NCI-H187 (cell line): Measurements from ENCODE around the gene TUBB.
"Not testable (repeated sequence)": the region's sequence is repeated elsewhere in the genome, so short reads cannot be mapped to it uniquely, and the experiment has no call there.

Experiments used
- DNase-seq, 2 experiments: peaks; one replicate each; lab custom pipeline; 2025; lab: John Stamatoyannopoulos, UW

TUBB gene

DNA sequence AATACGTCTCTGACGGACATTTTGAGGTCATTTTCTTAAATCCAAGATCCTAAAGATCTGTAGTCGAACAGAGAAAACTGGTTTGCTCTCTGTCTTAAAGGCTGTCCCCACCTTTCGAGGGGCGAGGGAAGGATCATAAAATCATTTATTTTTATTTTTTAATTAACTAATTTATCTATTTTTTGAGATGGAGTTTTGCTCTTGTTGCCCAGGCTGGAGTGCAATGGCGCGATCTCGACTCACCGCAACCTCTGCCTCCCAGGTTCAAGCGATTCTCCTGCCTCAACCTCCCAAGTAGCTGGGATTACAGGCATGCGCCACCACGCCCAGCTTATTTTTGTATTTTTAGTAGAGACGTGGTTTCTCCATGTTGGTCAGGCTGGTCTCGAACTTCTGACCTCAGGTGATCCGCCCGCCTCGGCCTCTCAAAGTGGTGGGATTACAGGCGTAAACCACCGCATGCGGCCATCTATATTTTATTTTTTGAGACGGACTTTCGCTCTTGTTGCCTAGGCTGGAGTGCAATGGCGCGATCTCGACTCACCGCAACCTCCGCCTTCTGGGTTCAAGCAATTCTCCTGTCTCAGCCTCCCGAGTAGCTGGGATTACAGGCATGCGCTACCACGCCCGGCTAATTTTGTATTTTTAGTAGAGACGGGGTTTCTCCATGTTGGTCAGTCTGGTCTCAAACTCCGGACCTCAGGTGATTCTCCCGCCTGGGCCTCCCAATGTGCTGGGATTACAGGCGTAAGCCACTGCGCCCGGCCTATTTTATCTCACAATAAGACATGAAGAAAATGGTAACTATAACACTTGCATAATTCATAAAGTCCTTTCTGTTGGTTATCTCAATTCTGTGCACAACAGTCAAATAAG is 2.1 kb upstream of the TUBB start:
- DNase-seq: not testable (repeated sequence)

DNA sequence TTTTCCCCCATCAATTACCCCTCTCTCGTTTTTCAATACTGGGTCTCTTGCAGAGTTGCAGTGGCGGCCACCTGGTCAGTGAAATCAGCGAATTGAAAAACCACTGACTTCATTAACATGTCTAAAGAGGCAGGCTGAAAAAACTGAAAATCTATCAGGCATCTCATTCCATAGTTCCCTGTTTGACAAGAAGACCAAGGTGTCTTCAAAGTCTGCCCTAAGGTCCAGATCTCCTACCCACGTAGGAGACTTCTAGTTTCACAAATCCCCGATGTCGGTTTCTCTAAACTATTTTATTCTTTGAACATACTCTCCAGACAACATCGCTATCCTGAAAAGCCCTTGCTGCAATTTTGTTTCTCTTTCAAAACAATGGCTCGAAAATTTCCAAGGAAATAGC is 796 bp upstream of the TUBB start:
- no peak for DNase-seq

DNA sequence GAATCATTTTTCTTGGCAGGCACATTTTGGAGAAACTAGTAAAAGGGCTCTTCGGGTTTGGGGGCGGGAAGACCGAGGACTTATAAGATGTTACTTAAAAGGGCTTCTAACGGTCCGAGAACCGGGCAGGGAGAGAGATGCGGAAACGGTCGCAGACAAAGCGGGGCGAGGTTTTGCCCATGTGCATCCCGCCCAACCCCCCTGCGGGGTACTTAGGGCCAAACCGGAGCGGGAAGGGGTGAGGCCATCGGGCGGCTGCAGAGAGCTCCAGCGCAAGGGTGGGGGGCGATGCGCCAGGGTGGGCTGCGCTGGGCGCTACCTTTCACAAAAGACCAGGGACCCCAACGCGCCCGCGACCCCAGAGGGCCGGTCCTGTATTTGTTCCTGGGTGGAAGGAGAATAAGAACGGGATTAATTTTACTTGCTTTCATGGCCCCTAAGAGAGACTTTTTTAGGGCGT is 616 bp downstream of the TUBB start:
- DNase-seq: peak in 1 of 2 experiments; percentile 70

DNA sequence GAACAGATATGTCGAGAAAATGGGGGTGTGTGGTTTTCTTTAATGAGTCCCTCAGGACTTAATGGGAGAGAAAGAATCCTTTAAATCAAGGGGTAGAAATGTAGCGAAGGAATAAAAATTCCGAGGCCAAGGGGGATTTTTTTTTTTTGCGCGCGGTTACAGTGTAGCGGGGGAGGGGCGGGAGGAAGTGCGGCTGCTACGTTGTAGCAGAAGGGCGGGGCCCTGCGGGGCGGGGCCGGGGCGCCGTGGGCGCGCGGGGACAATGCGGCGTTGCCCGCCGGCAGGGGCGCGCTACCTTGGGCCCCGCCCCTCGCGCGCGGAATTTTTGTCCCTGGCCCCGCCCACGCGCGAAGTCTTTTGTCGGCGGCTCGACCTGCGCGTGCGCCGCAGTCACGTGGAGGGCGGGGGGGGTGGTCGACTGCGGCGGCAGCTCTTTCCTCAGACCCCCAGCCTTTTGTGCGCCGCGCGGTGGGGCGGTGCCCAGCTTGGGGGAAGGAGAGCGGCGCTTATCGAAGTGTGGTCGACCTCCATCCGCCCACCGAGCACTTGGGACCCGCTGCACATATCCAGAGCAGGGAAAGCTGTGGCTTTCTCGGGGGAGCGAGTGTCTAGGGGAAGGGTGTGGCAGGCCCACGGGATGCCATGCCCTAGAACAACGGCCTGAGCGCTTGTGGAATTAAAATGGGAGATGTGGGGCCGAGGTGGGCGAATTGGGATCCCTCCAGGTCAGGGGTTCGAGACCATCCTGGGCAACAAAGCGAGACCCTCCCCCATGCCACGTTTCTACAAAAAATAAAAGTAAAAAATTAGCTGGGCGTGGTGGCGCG is 1.3 kb downstream of the TUBB start:
- DNase-seq: peak; percentile 77 to 90

DNA sequence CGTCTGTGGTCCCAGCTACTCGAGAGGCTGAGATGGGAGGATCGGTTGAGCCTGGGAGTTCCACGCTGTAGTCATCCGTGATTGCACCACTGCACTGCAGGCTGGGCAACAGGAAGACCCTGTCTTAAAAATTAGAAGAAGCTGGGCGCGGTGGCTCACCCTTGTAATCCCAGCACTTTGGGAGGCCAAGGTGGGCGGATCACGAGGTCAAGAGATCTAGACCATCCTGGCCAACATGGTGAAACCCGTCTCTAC is 1.8 kb downstream of the TUBB start:
- not testable (repeated sequence) for DNase-seq

DNA sequence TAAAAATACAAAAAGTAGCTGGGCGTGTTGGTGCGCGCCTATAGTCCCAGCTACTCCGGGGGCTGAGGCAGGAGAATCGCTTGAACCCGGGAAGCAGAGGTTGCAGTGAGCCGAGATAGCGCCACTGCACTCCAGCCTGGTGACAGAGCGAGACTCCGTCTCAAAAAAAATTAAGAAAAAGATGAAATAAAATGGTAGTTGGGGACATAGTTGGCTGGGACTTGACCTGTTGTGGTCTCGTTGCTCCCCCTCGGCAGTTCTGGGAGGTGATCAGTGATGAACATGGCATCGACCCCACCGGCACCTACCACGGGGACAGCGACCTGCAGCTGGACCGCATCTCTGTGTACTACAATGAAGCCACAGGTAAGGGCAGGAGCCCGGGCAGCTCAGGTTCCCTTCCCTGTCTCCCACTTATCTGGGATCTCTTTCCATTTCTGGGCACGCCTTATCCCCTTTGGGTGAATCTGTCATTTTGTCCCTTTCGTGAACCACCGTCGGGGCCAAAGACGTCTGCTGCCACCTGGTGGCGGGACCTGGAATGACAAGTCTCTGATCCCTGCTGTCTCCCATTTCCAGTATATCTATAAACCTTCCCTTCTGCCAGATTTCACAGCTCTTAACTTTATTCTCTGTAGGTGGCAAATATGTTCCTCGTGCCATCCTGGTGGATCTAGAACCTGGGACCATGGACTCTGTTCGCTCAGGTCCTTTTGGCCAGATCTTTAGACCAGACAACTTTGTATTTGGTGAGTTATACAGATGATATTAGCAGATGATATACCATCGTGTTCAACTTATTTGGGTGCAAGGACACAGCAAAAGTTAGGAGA is 2.3 kb downstream of the TUBB start:
- DNase-seq: peak; percentile 51 to 82

DNA sequence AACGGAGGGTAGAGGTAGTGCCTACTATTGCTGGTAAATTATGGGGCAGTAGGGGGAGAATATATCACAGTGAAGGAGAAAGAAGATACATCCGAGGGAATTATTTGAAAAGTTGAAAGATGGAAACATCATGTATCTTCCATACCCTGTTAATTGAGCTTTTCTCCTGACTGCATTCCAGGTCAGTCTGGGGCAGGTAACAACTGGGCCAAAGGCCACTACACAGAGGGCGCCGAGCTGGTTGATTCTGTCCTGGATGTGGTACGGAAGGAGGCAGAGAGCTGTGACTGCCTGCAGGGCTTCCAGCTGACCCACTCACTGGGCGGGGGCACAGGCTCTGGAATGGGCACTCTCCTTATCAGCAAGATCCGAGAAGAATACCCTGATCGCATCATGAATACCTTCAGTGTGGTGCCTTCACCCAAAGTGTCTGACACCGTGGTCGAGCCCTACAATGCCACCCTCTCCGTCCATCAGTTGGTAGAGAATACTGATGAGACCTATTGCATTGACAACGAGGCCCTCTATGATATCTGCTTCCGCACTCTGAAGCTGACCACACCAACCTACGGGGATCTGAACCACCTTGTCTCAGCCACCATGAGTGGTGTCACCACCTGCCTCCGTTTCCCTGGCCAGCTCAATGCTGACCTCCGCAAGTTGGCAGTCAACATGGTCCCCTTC is 3.1 kb downstream of the TUBB start:
- not testable (repeated sequence) for DNase-seq

DNA sequence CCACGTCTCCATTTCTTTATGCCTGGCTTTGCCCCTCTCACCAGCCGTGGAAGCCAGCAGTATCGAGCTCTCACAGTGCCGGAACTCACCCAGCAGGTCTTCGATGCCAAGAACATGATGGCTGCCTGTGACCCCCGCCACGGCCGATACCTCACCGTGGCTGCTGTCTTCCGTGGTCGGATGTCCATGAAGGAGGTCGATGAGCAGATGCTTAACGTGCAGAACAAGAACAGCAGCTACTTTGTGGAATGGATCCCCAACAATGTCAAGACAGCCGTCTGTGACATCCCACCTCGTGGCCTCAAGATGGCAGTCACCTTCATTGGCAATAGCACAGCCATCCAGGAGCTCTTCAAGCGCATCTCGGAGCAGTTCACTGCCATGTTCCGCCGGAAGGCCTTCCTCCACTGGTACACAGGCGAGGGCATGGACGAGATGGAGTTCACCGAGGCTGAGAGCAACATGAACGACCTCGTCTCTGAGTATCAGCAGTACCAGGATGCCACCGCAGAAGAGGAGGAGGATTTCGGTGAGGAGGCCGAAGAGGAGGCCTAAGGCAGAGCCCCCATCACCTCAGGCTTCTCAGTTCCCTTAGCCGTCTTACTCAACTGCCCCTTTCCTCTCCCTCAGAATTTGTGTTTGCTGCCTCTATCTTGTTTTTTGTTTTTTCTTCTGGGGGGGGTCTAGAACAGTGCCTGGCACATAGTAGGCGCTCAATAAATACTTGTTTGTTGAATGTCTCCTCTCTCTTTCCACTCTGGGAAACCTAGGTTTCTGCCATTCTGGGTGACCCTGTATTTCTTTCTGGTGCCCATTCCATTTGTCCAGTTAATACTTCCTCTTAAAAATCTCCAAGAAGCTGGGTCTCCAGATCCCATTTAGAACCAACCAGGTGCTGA is 3.9 kb downstream of the TUBB start:
- DNase-seq: not testable (repeated sequence)

DNA sequence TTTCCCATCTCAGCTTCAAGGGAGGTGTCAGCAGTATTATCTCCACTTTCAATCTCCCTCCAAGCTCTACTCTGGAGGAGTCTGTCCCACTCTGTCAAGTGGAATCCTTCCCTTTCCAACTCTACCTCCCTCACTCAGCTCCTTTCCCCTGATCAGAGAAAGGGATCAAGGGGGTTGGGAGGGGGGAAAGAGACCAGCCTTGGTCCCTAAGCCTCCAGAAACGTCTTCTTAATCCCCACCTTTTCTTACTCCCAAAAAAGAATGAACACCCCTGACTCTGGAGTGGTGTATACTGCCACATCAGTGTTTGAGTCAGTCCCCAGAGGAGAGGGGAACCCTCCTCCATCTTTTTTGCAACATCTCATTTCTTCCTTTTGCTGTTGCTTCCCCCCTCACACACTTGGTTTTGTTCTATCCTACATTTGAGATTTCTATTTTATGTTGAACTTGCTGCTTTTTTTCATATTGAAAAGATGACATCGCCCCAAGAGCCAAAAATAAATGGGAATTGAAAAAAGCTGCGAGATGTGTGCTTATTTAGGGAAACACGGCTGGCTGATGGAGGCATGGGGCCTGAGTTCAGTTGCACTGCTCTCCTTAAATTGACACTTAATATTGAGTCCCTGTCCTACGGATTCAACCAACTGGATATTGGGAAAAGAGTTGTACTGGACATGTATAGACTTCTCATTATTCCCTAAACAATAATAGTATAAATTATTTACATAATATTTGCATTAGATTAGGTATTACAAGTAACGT is 4.9 kb downstream of the TUBB start:
- DNase-seq: no peak

DNA sequence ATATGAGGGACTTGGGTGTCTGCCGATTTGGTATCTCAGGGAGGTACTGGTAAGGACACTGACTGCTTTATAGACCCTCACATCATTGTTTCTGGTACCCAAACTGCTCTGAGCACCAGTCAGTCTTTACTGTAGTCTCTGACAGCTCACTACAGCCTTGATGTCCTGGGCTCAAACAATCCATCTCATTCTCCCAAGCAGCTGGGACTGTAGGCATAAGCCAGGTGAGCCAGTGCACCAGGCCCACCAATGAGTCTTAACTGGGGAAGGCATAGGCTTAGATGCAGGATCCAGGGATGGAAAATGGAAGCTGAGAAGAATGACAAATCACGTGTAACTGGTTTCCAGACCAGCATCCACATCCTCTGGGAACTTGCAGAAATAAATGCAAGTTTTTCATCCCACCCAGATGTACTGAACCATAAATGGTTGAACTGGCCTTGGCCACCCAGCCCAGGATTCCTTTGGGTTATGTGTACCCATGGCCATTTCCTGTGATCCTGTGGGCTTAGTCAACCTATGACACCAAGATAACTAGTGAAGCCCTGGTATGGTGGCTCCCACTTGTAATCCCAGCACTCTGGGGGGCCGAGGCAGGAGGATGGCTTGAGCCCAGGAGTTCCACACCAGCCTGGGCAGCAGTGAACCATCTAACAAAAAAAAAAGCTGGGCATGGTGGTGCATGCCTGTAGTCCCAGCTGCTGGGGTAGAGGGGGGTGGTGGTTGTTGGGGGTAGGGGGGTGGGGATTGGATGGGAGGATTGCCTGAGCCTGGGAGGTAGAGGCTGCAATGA is 5.8 kb downstream of the TUBB start:
- no peak for DNase-seq

DNA sequence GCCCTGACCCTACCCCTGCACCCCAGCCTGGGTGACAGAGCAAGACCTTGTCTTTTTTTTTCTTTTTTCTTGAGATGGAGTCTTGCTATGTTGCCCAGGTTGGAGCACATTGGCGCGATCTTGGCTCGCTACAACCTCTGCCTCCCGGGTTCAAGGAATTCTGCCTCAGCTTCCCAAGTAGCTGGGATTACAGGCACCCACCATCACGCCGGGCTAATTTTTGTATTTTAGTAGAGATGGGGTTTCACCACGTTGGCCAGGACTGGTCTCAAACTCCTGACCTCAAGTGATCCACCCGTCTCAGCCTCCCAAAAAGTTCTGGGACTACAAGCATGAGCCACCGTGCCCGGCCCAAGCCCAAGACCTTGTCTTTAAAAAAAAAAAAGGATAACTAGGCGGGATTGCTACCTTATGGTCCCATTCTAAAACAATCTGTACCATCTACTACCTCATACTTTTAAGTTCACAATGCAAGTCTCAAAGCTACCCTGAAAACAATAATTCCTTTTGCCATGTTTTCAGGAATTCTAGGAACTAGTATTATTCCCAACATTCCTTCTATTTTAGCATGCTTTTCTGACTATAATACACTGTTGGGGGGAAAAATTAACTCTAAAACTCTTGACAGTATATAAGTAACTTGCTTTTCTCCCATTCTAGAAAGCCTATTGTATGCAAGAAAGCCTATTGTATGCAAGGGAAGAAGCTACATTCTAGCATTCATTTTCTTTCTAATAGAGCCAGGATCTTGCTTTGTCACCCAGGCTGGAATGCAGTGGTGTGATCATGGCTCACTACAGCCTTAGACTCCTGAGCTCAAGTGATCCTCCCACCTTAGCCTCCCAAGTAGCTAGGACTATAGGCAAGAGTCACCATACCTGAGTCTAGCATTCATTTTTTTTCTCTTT is 6.6 kb downstream of the TUBB start:
- DNase-seq: no peak

DNA sequence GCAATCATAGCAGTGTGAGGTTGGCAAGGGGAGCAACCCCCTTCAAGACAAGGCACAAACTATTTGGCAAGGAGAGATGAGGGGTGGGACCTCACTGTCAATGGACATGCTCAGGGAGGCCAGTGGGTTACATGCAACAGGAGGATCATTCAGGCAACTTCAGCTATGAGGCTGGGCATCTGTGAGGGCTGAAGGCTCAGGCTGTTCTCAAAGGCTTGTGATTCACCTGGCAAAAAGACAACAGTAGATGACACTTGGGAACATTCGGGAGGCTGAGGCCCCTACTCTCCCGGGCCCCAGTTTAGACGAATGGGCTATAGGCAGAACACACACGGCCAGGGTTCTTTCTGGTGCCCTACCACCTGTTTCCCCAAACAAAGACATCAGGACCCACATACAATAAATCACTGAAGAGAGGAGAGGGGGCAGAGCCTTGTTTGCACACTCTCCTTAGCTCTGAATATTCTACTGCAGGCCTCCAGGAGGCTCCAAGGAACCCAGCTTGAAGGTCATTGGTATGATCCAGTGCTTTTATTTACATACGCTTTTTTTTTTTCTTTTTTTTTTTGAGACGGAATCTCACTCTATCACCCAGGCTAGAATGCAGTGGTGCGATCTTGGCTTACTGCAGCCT is 7.9 kb downstream of the TUBB start:
- no peak for DNase-seq

DNA sequence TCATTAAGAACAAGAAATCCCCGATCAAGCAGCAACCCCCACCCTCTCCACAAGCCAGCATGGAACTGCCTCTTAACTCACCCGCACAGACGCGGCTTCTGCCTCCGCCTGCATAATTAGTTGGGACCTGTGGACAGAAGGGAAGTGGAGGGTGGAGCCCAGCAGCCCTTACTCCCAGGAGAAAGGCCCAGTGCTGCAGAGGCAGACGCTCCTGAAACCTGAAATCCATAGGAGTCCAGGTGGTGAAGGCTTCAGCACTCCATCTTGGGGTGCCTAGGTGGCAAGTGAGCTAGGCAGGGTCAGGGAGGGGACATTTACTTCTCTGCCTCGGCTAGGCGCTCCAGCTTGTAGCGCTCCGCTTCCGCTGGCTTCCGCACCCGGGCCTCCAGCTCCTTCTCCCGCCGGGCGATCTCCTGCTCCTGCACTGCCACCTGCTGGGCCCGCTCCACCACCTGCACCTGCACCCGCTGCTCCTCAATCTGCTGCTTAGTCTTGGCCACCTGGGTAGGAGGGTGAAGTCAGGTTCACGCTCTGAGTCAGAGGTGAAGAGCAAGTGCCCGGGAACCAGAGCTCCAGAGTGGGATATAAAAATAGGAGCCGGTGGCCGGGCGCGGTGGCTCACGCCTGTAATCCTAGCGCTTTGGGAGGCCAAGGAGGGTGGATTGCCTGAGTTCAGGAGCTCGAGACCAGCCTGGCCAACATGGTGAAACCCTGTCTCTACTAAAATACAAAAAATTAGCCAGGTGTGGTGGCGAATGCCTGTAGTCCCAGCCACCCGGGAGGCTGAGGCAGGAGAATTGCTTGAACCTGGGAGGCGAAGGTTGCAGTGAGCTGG is 10.7 kb downstream of the TUBB start:
- peak; percentile 66 to 72 for DNase-seq

DNA sequence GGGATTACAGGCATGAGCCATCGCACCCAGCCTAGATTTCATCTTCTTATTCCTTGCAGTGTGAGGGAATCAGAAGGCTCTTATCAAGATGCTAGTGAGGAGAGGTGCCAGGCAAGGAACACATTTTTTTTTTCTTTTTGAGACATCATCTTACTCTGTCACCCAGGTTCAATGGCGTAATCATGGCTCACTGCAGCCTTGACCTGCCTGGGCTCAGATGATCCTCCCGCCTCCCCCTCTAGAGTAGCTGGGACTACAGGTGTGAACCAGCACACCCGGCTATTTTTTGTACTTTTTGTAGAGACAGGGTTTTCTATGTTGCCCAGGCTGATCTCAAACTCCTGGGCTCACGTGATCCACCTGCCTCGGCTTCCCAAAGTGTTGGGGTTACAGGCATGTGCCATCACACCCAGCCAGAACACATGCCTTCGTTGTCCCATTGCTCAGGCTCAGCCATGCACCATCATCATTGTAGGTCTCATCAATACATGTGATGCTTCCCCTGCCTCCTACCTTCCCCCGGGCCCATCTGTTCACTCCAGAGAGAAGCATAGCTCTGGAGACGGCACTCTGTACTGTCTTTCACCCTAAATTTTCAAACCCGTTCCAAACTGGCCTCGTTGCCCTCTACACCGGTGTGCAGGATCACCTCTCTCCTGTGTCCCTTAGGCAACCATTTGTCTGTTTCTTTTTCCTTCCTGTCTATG is 12.2 kb downstream of the TUBB start:
- DNase-seq: no peak

DNA sequence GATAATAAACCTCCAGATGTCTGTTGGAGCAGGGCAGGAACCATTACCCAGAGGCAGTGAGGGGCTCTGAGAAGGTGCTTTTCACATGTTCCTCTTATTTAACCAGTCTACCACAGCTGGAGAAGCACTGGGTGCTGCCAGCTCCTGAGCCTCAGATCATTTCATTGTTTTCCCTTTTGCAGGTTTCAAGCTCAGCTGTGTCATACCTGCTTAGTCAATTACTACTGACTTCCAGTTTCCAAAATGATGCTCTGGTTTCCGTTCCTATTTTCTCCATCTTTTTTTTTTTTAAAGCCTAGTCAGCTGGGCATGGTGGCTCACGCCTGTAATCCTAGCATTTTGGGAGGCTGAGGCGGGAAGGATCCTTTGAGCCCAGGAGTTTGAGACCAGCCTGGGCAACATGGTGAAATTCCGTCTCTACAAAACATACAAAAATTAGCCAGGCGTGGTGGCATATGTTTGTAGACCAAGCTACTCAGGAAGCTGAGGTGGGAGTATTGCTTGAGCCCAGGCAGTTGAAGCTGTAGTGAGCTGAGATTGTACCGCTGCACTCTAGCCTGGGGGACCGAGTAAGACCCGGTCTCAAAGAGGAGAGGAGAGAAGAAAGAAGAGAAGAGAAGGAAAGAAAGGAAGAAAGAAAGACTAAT is 15.6 kb downstream of the TUBB start:
- DNase-seq: no peak

DNA sequence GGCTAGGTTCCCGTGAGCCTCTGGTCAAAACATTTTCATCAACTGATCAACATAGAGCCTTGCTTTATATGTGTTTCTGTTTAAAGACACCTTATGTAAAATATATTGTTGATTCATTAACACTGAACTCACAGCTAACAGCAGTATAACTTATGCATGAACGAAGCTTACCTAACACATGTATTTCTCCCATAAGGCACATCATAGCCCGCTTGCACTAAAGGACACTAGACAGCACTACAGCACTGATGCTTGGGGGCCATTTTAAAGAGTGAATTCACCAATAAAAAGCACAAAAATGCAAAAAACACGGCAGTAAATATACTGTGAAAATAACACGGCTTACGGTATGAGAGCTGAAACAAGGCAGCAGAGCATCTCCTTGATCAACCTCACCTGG is 18.4 kb downstream of the TUBB start:
- DNase-seq: no peak
